Thyroid gland (tissue), 4 donors: ENCODE results near the gene ARNT2.

Experiments used
- POLR2A ChIP-seq, 2 donors: fragments of 450-650 bp; IDR thresholded peaks; one replicate each; pipeline ENCODE4 v1.6.1; 2017; ENCODE audit warnings: antibody characterized with exemption in 2 of 2, mild to moderate bottlenecking in 2 of 2, moderate library complexity in 1 of 2
- TF ChIP-seq, protein P1 (sequence below), 6 experiments: fragments of 200-600 bp in 3 of 6; fragments of 450-650 bp in 3 of 6; sonication (generic) in 3 of 6; IDR thresholded peaks; one replicate each; pipeline ENCODE4 v1.5.1; 2016 to 2019; ENCODE audit warnings: antibody characterized with exemption in 6 of 6, mild to moderate bottlenecking in 2 of 6, inconsistent platforms in 1 of 6, moderate library complexity in 1 of 6

DNA sequence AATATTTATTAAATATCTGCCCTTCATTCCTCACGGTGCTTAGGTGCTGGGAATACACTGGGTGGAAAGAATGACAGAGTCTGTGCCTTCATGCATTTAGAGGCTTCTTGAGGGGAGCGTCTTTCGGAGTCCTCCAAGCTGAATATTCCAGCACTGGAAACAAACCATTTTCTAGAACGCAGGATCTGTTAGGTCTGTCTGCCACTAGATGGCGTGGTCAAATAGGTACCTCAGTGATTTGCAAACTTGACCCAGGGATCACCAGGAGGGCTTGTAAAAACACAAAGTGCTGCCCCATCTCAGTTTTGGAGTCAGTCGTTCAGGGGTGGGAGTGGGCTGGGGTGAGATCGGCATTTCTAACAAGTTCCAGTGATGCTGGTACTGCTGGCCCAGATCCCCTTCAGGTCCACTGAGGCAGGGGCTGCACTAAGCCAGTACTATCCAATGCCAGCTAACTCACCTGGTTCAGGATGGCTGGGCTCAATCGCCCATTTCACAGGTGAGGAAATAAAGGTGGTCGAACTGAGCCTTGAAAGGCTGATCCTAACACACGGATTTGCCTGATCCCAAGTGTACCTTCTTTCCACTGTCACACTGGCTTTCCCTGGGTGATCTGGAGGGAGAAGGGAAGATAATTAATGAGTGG lies 14.8 kb downstream of the ARNT2 start:
- no peak for TF ChIP-seq POLR2A (IDR thresholded peaks at IDR 0.05)
- TF ChIP-seq, protein P1, sequence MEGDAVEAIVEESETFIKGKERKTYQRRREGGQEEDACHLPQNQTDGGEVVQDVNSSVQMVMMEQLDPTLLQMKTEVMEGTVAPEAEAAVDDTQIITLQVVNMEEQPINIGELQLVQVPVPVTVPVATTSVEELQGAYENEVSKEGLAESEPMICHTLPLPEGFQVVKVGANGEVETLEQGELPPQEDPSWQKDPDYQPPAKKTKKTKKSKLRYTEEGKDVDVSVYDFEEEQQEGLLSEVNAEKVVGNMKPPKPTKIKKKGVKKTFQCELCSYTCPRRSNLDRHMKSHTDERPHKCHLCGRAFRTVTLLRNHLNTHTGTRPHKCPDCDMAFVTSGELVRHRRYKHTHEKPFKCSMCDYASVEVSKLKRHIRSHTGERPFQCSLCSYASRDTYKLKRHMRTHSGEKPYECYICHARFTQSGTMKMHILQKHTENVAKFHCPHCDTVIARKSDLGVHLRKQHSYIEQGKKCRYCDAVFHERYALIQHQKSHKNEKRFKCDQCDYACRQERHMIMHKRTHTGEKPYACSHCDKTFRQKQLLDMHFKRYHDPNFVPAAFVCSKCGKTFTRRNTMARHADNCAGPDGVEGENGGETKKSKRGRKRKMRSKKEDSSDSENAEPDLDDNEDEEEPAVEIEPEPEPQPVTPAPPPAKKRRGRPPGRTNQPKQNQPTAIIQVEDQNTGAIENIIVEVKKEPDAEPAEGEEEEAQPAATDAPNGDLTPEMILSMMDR (IDR thresholded peaks at IDR 0.05), result peak in 4 of 6 experiments; percentile 23 to 69 (median 46)
